SJSA1 (cell line): ENCODE data around the gene LRP10. TPM values are rescaled to one million over a fixed set of nuclear protein-coding genes. Genes with fewer than 3 reads are reported as not detected.
A peak's percentile ranks its signal among the peaks of the same experiment; 100 is the strongest.

Source experiments
- DNase-seq, 2 experiments: peaks; one replicate each; pipeline ENCODE4 v3.0.0-alpha.2; 2015 to 2020; ENCODE audit warnings: low spot score in 2 of 2, low read depth in 1 of 2
- H3K27ac ChIP-seq: fragments of 250-450 bp; sonication (Bioruptor Pico); 2 replicates; pipeline ENCODE4 v1.5.1; 2020; ENCODE audit warnings: mild to moderate bottlenecking, moderate library complexity
- H3K27me3 ChIP-seq: fragments of 250-450 bp; sonication (Bioruptor Pico); replicated peaks from 2 replicates; pipeline ENCODE4 v1.5.1; 2020; ENCODE audit warnings: mild to moderate bottlenecking, moderate library complexity
- H3K36me3 ChIP-seq: fragments of 250-450 bp; sonication (Bioruptor Pico); 2 replicates; pipeline ENCODE4 v1.5.1; 2020; ENCODE audit warnings: mild to moderate bottlenecking
- H3K4me1 ChIP-seq: fragments of 250-450 bp; sonication (Bioruptor Pico); replicated peaks from 2 replicates; pipeline ENCODE4 v1.6.1; 2021; ENCODE audit warnings: mild to moderate bottlenecking
- H3K4me3 ChIP-seq: fragments of 250-450 bp; sonication (Bioruptor Pico); 2 replicates; pipeline ENCODE4 v1.5.1; 2020; ENCODE audit warnings: mild to moderate bottlenecking
- H3K9me3 ChIP-seq: fragments of 250-450 bp; sonication (Bioruptor Pico); replicated peaks from 2 replicates; pipeline ENCODE4 v1.5.1; 2020; ENCODE audit warnings: mild to moderate bottlenecking
- total RNA-seq: library from RNA; depleted of rRNA; stranded (reverse); fragments of >200 nt; shearing (Covaris generic); gene quantifications from 2 replicates; pipeline ENCODE4 v1.2.3, GENCODE V29; 2014; rRNA removed

The LRP10 gene
- total RNA-seq, 1 experiment from 2014 or later, result 37.4 TPM

- peak; percentile 99 for DNase-seq
- Histone ChIP-seq H3K36me3 (peaks cover 56% of the 10 kb centered on the region), H3K4me1 (peaks cover 10% of the 10 kb centered on the region), H3K27me3 (no peaks in the 10 kb centered on the region), H3K27ac (peak within 1 kb of the TSS; percentile 98), H3K9me3 (no peaks in the 10 kb centered on the region), H3K4me3 (peak within 1 kb of the TSS; percentile 58)
These were observed 47.5 kb downstream of the LRP10 start, which contains the start of gene RBM23 for GRCh38 chr14:22918804-22919600. Gene RBM23, minus strand, starts transcription at chr14:22919149.

- Histone ChIP-seq H3K36me3 (peaks cover 62% of the 10 kb centered on the region), H3K4me1 (peaks cover 10% of the 10 kb centered on the region), H3K4me3 (peak overlapping the region; percentile 20), H3K27ac (no peak overlapping the region), H3K27me3 (no peaks in the 10 kb centered on the region), H3K9me3 (no peaks in the 10 kb centered on the region)
- no peak for DNase-seq
These were observed 48.0 kb downstream of the LRP10 start for GRCh38 chr14:22919601-22919921.

- Histone ChIP-seq H3K27me3 (no peaks in the 10 kb centered on the region), H3K9me3 (no peaks in the 10 kb centered on the region), H3K4me3 (no peak overlapping the region), H3K27ac (no peak overlapping the region), H3K4me1 (peaks cover 10% of the 10 kb centered on the region), H3K36me3 (peaks cover 71% of the 10 kb centered on the region)
- DNase-seq, result no peak
These were observed 49.2 kb downstream of the LRP10 start for GRCh38 chr14:22920697-22921096.

- Histone ChIP-seq H3K27me3 (no peaks in the 10 kb centered on the region), H3K9me3 (no peaks in the 10 kb centered on the region), H3K4me1 (peaks cover 10% of the 10 kb centered on the region), H3K27ac (no peak overlapping the region), H3K36me3 (peaks cover 76% of the 10 kb centered on the region), H3K4me3 (no peak overlapping the region)
- DNase-seq, result no peak
These were observed 50.8 kb downstream of the LRP10 start for GRCh38 chr14:22922294-22922693.

- H3K9me3 ChIP-seq, result no peaks in the 10 kb centered on the region
- H3K27me3 ChIP-seq, result no peaks in the 10 kb centered on the region
- H3K27ac ChIP-seq, result no peak overlapping the region
- H3K4me1 ChIP-seq, result peaks cover 11% of the 10 kb centered on the region
- DNase-seq, result no peak
- H3K4me3 ChIP-seq, result no peak overlapping the region
- peaks cover 68% of the 10 kb centered on the region for H3K36me3 ChIP-seq
These were observed 52.2 kb downstream of the LRP10 start for GRCh38 chr14:22923746-22924145.

GRCh38 chr14:22925513-22925912 lies 54.0 kb downstream of the LRP10 start:
- no peak overlapping the region for H3K4me3 ChIP-seq
- H3K27me3 ChIP-seq, result no peaks in the 10 kb centered on the region
- peaks cover 61% of the 10 kb centered on the region for H3K36me3 ChIP-seq
- H3K27ac ChIP-seq, result no peak overlapping the region
- H3K4me1 ChIP-seq, result peaks cover 12% of the 10 kb centered on the region
- H3K9me3 ChIP-seq, result no peaks in the 10 kb centered on the region
- no peak for DNase-seq

- peaks cover 53% of the 10 kb centered on the region for H3K36me3 ChIP-seq
- H3K27ac ChIP-seq, result no peak overlapping the region
- H3K4me1 ChIP-seq, result peaks cover 12% of the 10 kb centered on the region
- no peak overlapping the region for H3K4me3 ChIP-seq
- no peak for DNase-seq
- H3K27me3 ChIP-seq, result no peaks in the 10 kb centered on the region
- H3K9me3 ChIP-seq, result no peaks in the 10 kb centered on the region
These were observed 54.8 kb downstream of the LRP10 start for GRCh38 chr14:22926316-22926715.

- Histone ChIP-seq H3K27ac (peak overlapping the region; percentile 55), H3K4me1 (peaks cover 12% of the 10 kb centered on the region), H3K36me3 (peaks cover 36% of the 10 kb centered on the region), H3K4me3 (peak overlapping the region; percentile 61), H3K9me3 (no peaks in the 10 kb centered on the region), H3K27me3 (no peaks in the 10 kb centered on the region)
- no peak for DNase-seq
These were observed 56.9 kb downstream of the LRP10 start for GRCh38 chr14:22928237-22929103.

GRCh38 chr14:22929104-22929960 lies 57.8 kb downstream of the LRP10 start, which contains the start of gene PRMT5:
Gene PRMT5, minus strand, starts transcription at chr14:22929376. Its CDS starts 15 bp downstream, at chr14:22929361.
- H3K9me3 ChIP-seq, result no peaks in the 10 kb centered on the region
- H3K4me1 ChIP-seq, result peaks cover 12% of the 10 kb centered on the region
- no peaks in the 10 kb centered on the region for H3K27me3 ChIP-seq
- peaks cover 27% of the 10 kb centered on the region for H3K36me3 ChIP-seq
- peak within 1 kb of the TSS; percentile 61 for H3K4me3 ChIP-seq
- peak within 1 kb of the TSS; percentile 55 for H3K27ac ChIP-seq
- peak; percentile 99 for DNase-seq

- H3K4me3 ChIP-seq, result peak overlapping the region; percentile 61
- peaks cover 21% of the 10 kb centered on the region for H3K36me3 ChIP-seq
- H3K27me3 ChIP-seq, result no peaks in the 10 kb centered on the region
- H3K27ac ChIP-seq, result peak overlapping the region; percentile 10
- H3K4me1 ChIP-seq, result peaks cover 12% of the 10 kb centered on the region
- H3K9me3 ChIP-seq, result no peaks in the 10 kb centered on the region
- no peak for DNase-seq
These were observed 58.4 kb downstream of the LRP10 start for GRCh38 chr14:22929961-22930364.

Other genes starting within 250 kb of the LRP10 start
- not detected in 2 replicates for gene OR6J1, start 227.4 kb upstream of the LRP10 start, total RNA-seq
- gene OXA1L, start 105.1 kb upstream of the LRP10 start, total RNA-seq, result 42.9 and 54.4 TPM in 2 replicates
- 0.09 and 0.13 TPM in 2 replicates for gene SLC7A7, start 56.3 kb upstream of the LRP10 start, total RNA-seq
- 58.2 and 108 TPM in 2 replicates for gene MRPL52, start 41.9 kb upstream of the LRP10 start, total RNA-seq
- 101 and 117 TPM in 2 replicates for gene MMP14, start 35.2 kb upstream of the LRP10 start, total RNA-seq
- 0.05 TPM in 1 of 2 replicates, not detected in the other for gene REM2, start 11.5 kb downstream of the LRP10 start, total RNA-seq
- gene RBM23, start 47.4 kb downstream of the LRP10 start, total RNA-seq, result 67.8 and 86.9 TPM in 2 replicates
- gene PRMT5, start 57.6 kb downstream of the LRP10 start, total RNA-seq, result 43.9 and 67.8 TPM in 2 replicates
- 37.3 and 39.5 TPM in 2 replicates for gene HAUS4, start 85.3 kb downstream of the LRP10 start, total RNA-seq
- gene AJUBA, start 110.8 kb downstream of the LRP10 start, total RNA-seq, result 116 and 125 TPM in 2 replicates
- gene C14orf93, start 138.4 kb downstream of the LRP10 start, total RNA-seq, result 3.2 and 6.5 TPM in 2 replicates
- 226 and 255 TPM in 2 replicates for gene PSMB5, start 163.2 kb downstream of the LRP10 start, total RNA-seq
- gene PSMB11, start 170.5 kb downstream of the LRP10 start, total RNA-seq, result not detected in 2 replicates
- gene CDH24, start 185.8 kb downstream of the LRP10 start, total RNA-seq, result 4.8 and 9.1 TPM in 2 replicates
- gene ACIN1, start 223.4 kb downstream of the LRP10 start, total RNA-seq, result 34.1 and 68.2 TPM in 2 replicates
- gene C14orf119, start 223.8 kb downstream of the LRP10 start, total RNA-seq, result 33.1 and 37.9 TPM in 2 replicates
- gene CIROP, start 233.2 kb downstream of the LRP10 start, total RNA-seq, result not detected in 2 replicates
- gene CEBPE, start 247.5 kb downstream of the LRP10 start, total RNA-seq, result not detected in 2 replicates